HepG2 (cell line): Measurements from ENCODE around the gene NSD1.

Source experiments
- CTCF ChIP-seq: sonication (generic); formaldehyde crosslinking; IDR thresholded peaks from 2 replicates; pipeline ENCODE4 v1.5.0; 2020; ENCODE audit warnings: mild to moderate bottlenecking, missing genetic modification reagents, moderate library complexity
- KAT2B ChIP-seq: fragments of 150-350 bp; IDR thresholded peaks from 2 replicates; pipeline ENCODE4 v1.6.1; 2014; ENCODE audit warnings: low read depth, low read length, borderline replicate concordance
- NFATC3 ChIP-seq: sonication (generic); formaldehyde crosslinking; IDR thresholded peaks from 2 replicates; pipeline ENCODE4 v1.5.1; 2020; ENCODE audit warnings: mild to moderate bottlenecking, missing genetic modification reagents
- RELA ChIP-seq: sonication (generic); formaldehyde crosslinking; IDR thresholded peaks from 2 replicates; pipeline ENCODE4 v1.4.0; 2020; ENCODE audit warnings: missing genetic modification reagents
- SIX1 ChIP-seq: sonication (generic); formaldehyde crosslinking; IDR thresholded peaks from 2 replicates; pipeline ENCODE4 v1.4.0; 2020; ENCODE audit warnings: missing genetic modification reagents, borderline replicate concordance
- ZBTB46 ChIP-seq: sonication (generic); formaldehyde crosslinking; IDR thresholded peaks from 2 replicates; pipeline ENCODE4 v1.4.0; 2020; ENCODE audit warnings: mild to moderate bottlenecking, missing genetic modification reagents, borderline replicate concordance
- TF ChIP-seq, protein P1 (sequence below): sonication (generic); formaldehyde crosslinking; conservative IDR thresholded peaks from 2 replicates; pipeline ENCODE4 v1.5.0; 2020; ENCODE audit warnings: missing genetic modification reagents
- TF ChIP-seq, protein P2 (sequence below): sonication (generic); formaldehyde crosslinking; IDR thresholded peaks from 2 replicates; pipeline ENCODE4 v1.5.1; 2020; ENCODE audit warnings: missing genetic modification reagents, mild to moderate bottlenecking, borderline replicate concordance

GRCh38 chr5:177092178-177093081 lies 41.1 kb upstream of the NSD1 start:
- TF ChIP-seq, protein P1, sequence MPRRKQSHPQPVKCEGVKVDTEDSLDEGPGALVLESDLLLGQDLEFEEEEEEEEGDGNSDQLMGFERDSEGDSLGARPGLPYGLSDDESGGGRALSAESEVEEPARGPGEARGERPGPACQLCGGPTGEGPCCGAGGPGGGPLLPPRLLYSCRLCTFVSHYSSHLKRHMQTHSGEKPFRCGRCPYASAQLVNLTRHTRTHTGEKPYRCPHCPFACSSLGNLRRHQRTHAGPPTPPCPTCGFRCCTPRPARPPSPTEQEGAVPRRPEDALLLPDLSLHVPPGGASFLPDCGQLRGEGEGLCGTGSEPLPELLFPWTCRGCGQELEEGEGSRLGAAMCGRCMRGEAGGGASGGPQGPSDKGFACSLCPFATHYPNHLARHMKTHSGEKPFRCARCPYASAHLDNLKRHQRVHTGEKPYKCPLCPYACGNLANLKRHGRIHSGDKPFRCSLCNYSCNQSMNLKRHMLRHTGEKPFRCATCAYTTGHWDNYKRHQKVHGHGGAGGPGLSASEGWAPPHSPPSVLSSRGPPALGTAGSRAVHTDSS (CRISPR knock-in tag), result no peak
- TF ChIP-seq, protein P2, sequence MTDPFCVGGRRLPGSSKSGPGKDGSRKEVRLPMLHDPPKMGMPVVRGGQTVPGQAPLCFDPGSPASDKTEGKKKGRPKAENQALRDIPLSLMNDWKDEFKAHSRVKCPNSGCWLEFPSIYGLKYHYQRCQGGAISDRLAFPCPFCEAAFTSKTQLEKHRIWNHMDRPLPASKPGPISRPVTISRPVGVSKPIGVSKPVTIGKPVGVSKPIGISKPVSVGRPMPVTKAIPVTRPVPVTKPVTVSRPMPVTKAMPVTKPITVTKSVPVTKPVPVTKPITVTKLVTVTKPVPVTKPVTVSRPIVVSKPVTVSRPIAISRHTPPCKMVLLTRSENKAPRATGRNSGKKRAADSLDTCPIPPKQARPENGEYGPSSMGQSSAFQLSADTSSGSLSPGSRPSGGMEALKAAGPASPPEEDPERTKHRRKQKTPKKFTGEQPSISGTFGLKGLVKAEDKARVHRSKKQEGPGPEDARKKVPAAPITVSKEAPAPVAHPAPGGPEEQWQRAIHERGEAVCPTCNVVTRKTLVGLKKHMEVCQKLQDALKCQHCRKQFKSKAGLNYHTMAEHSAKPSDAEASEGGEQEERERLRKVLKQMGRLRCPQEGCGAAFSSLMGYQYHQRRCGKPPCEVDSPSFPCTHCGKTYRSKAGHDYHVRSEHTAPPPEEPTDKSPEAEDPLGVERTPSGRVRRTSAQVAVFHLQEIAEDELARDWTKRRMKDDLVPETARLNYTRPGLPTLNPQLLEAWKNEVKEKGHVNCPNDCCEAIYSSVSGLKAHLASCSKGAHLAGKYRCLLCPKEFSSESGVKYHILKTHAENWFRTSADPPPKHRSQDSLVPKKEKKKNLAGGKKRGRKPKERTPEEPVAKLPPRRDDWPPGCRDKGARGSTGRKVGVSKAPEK (CRISPR knock-in tag), result no peak
- TF ChIP-seq CTCF (CRISPR knock-in tag) (no peak), SIX1 (CRISPR knock-in tag) (no peak), KAT2B (no peak), ZBTB46 (no peak), RELA (CRISPR knock-in tag) (no peak), NFATC3 (CRISPR knock-in tag) (no peak)
